IMR-90 (cell line): ENCODE measurements around the gene CLK2. TPM values are rescaled to one million over a fixed set of nuclear protein-coding genes. Genes with fewer than 3 reads are reported as not detected.

Experiments used
- ATAC-seq: fragments of 200-7000 bp; cut with Tn5 transposase; 2 replicates; pipeline ENCODE4 v1.9.1; 2020; ENCODE audit warnings: low read depth, mild to moderate bottlenecking, moderate library complexity
- BruUV-seq: library from RNA; stranded (reverse); fragments of 400-500 nt; replicated peaks from 2 replicates; lab custom pipeline; 2021; lab: Mats Ljungman, UMichigan
- CTCF ChIA-PET: fragments of 300-600 bp; formaldehyde crosslinking; extraction: SDS; loops from one replicate; lab custom pipeline; 2021; ENCODE audit warnings: antibody characterized with exemption; lab: Yijun Ruan, JAX
- POLR2A ChIA-PET: fragments of 300-600 bp; sonication (Branson Sonifier 250); formaldehyde crosslinking; loops from one replicate; lab custom pipeline; 2022; ENCODE audit warnings: antibody characterized with exemption; ENCODE audit not compliant: unreplicated experiment; lab: Charles Lee
- DNase-seq: peaks from one replicate; pipeline ENCODE4 v3.0.0; 2013
- H2AFZ ChIP-seq: replicated peaks from 2 replicates; pipeline ENCODE3; 2013; ENCODE audit warnings: low read length, mild to moderate bottlenecking; ENCODE audit not compliant: poor library complexity
- H2AK5ac ChIP-seq: 2 replicates; pipeline ENCODE4 v1.6.1; 2013; ENCODE audit warnings: low read depth, low read length, inconsistent platforms
- H2AK9ac ChIP-seq: replicated peaks from 2 replicates; pipeline ENCODE3; 2013; ENCODE audit warnings: mild to moderate bottlenecking, low read depth, low read length, moderate library complexity; ENCODE audit not compliant: poor library complexity
- H2BK120ac ChIP-seq: 2 replicates; pipeline ENCODE4 v1.6.1; 2013; ENCODE audit warnings: low read depth, low read length, inconsistent platforms
- H2BK15ac ChIP-seq: 3 replicates; pipeline ENCODE4 v1.6.1; 2013; ENCODE audit warnings: low read depth, low read length, inconsistent platforms
- H2BK20ac ChIP-seq: 2 replicates; pipeline ENCODE4 v1.6.1; 2013; ENCODE audit warnings: low read depth, mild to moderate bottlenecking, inconsistent platforms, low read length, moderate library complexity
- H2BK5ac ChIP-seq: 2 replicates; pipeline ENCODE4 v1.6.1; 2013; ENCODE audit warnings: mild to moderate bottlenecking, low read depth, low read length, inconsistent platforms; ENCODE audit not compliant: poor library complexity, severe bottlenecking
- H3K14ac ChIP-seq: replicated peaks from 2 replicates; pipeline ENCODE4 v1.6.1; 2013; ENCODE audit warnings: low read depth, low read length, inconsistent platforms
- H3K18ac ChIP-seq: 2 replicates; pipeline ENCODE4 v1.6.1; 2013; ENCODE audit warnings: low read depth, low read length, control low read depth
- H3K23ac ChIP-seq: 2 replicates; pipeline ENCODE4 v1.6.1; 2013; ENCODE audit warnings: low read depth, low read length, inconsistent platforms
- H3K27ac ChIP-seq: 2 replicates; pipeline ENCODE4 v1.5.1; 2013; ENCODE audit warnings: mild to moderate bottlenecking, control low read depth, low read length; ENCODE audit not compliant: insufficient read depth
- H3K27me3 ChIP-seq: 2 replicates; pipeline ENCODE4 v1.6.1; 2013; ENCODE audit warnings: low read length; ENCODE audit not compliant: control insufficient read depth, insufficient read depth
- H3K36me3 ChIP-seq: 2 replicates; pipeline ENCODE4 v1.6.1; 2013; ENCODE audit warnings: low read length, mixed read lengths; ENCODE audit not compliant: control insufficient read depth, insufficient read depth
- H3K4ac ChIP-seq: 2 replicates; pipeline ENCODE4 v1.6.1; 2013; ENCODE audit warnings: low read depth, low read length, inconsistent platforms
- H3K4me1 ChIP-seq: 2 replicates; pipeline ENCODE4 v1.6.1; 2013; ENCODE audit warnings: low read length, mixed read lengths; ENCODE audit not compliant: control insufficient read depth, insufficient read depth
- H3K4me2 ChIP-seq: 2 replicates; pipeline ENCODE4 v1.6.1; 2013; ENCODE audit warnings: low read depth, mild to moderate bottlenecking, control low read depth, low read length, moderate library complexity
- H3K4me3 ChIP-seq: 2 replicates; pipeline ENCODE4 v1.5.1; 2013; ENCODE audit warnings: low read depth, mild to moderate bottlenecking, control low read depth, low read length, moderate library complexity; ENCODE audit not compliant: insufficient read depth
- H3K56ac ChIP-seq: 2 replicates; pipeline ENCODE4 v1.6.1; 2013; ENCODE audit warnings: low read length, inconsistent platforms; ENCODE audit not compliant: insufficient read depth; ENCODE audit errors: extremely low read depth
- H3K79me1 ChIP-seq, 2 experiments: 2 replicates each; pipeline ENCODE4 v1.6.1; 2013; ENCODE audit warnings: low read length in 2 of 2, inconsistent platforms in 1 of 2, low read depth in 1 of 2
- H3K9ac ChIP-seq: 2 replicates; pipeline ENCODE4 v1.6.1; 2013; ENCODE audit warnings: low read depth, low read length, control low read depth
- H3K9me1 ChIP-seq: 2 replicates; pipeline ENCODE4 v1.6.1; 2013; ENCODE audit warnings: low read length, inconsistent platforms; ENCODE audit not compliant: insufficient read depth
- H3K9me3 ChIP-seq: 2 replicates; pipeline ENCODE4 v1.6.1; 2013; ENCODE audit warnings: low read length; ENCODE audit not compliant: control insufficient read depth, insufficient read depth
- H4K20me1 ChIP-seq: 2 replicates; pipeline ENCODE4 v1.6.1; 2013; ENCODE audit warnings: low read length, inconsistent platforms; ENCODE audit not compliant: insufficient read depth
- H4K5ac ChIP-seq: 2 replicates; pipeline ENCODE4 v1.6.1; 2013; ENCODE audit warnings: mild to moderate bottlenecking, low read depth, low read length, control low read depth
- H4K8ac ChIP-seq, 2 experiments: 2 replicates each; pipeline ENCODE4 v1.6.1; 2013; ENCODE audit warnings: low read depth in 2 of 2, low read length in 2 of 2, control low read depth in 1 of 2, inconsistent platforms in 1 of 2
- H4K91ac ChIP-seq: 2 replicates; pipeline ENCODE4 v1.6.1; 2013; ENCODE audit warnings: low read depth, low read length, inconsistent platforms; ENCODE audit not compliant: insufficient read depth
- MXI1 ChIP-seq: IDR thresholded peaks from 2 replicates; pipeline ENCODE4 v1.6.1; 2012; ENCODE audit warnings: low read depth, mild to moderate bottlenecking, low read length, moderate library complexity, borderline replicate concordance
- NFE2L2 ChIP-seq: fragments of 150-350 bp; IDR thresholded peaks from 2 replicates; pipeline ENCODE4 v1.6.1; 2016; ENCODE audit warnings: low read depth, mild to moderate bottlenecking, low read length
- RFX5 ChIP-seq: IDR thresholded peaks from 2 replicates; pipeline ENCODE4 v1.8.0; 2012; ENCODE audit warnings: low read depth, mild to moderate bottlenecking, low read length, moderate library complexity
- WGBS, 2 experiments: methylation state at CpG; one replicate each; pipeline versions ENCODE4 v1.1.5 to v1.1.7; 2013; ENCODE audit warnings: missing lambda C conversion rate in 2 of 2; ENCODE audit not compliant: insufficient read length in 1 of 2; ENCODE audit errors: extremely low coverage in 2 of 2; 5-methylcytosine and 5-hydroxymethylcytosine counted together
- dilution Hi-C: fragments of 300-500 bp; cut with HindIII; formaldehyde crosslinking; loops from one replicate; pipeline ENCODE4 v1.14.3; 2018; ENCODE audit warnings: low sequenced_read_pairs; ENCODE audit not compliant: unreplicated experiment
- in situ Hi-C: fragments of 300-500 bp; cut with MboI; formaldehyde crosslinking; loops from 3 replicates; pipeline ENCODE4 v1.14.3; 2019; ENCODE audit warnings: low sequenced_read_pairs, inconsistent platforms, mixed read lengths
- intact Hi-C: fragments of 100-400 bp; cut with micrococcal nuclease; formaldehyde crosslinking; loops from 2 replicates; pipeline ENCODE4 v1.10.0; 2022
- polyA plus RNA-seq, 3 experiments: library from polyadenylated mRNA; depleted of rRNA; stranded (reverse); fragments of >200 nt; gene quantifications; 2 replicates each; pipeline ENCODE4 v1.2.3, GENCODE V29; 2012; ENCODE audit warnings: low replicate concordance in 1 of 3
- total RNA-seq: library from RNA; depleted of rRNA; stranded (reverse); fragments of >200 nt; gene quantifications from 2 replicates; pipeline ENCODE4 v1.2.3, GENCODE V29; 2012

CLK2 gene
- total and polyA plus RNA-seq, 2 of the 4 experiments (the other 2 are of a cell fraction) = 19.7 to 61.2 TPM

GRCh38 chr1:155296661-155297060, 23.4 kb upstream of the CLK2 start:
- TF ChIP-seq MXI1 = no peak
- TF ChIP-seq NFE2L2 = no peak
- TF ChIP-seq RFX5 = no peak
- Histone ChIP-seq H2BK15ac (no peak overlapping the region), H3K36me3 (no peaks in the 10 kb centered on the region), H2AFZ (no peak overlapping the region), H3K27ac (no peak overlapping the region), H3K9me3 (peaks cover 2% of the 10 kb centered on the region; the same call in 1 of the 2 replicates), H2AK9ac (no peak overlapping the region), H3K4me2 (no peak overlapping the region), H2BK20ac (no peak overlapping the region), H3K27me3 (peaks cover 56% of the 10 kb centered on the region), H2BK5ac (no peak overlapping the region), H4K5ac (no peak overlapping the region), H3K4me3 (no peak overlapping the region), H3K4ac (no peak overlapping the region), H3K79me1 (no peaks in the 10 kb centered on the region), H4K91ac (no peak overlapping the region), H3K56ac (no peak overlapping the region), H2BK120ac (no peak overlapping the region), H3K9ac (no peak overlapping the region), H4K20me1 (no peaks in the 10 kb centered on the region), H2AK5ac (no peak overlapping the region), H3K4me1 (no peaks in the 10 kb centered on the region), H3K18ac (no peak overlapping the region), H3K14ac (no peak overlapping the region), H3K9me1 (no peaks in the 10 kb centered on the region), H3K23ac (no peak overlapping the region), H4K8ac (no peak overlapping the region)
- ATAC-seq (no peak), DNase-seq (no peak)
- intact Hi-C loops (no loop called here), in situ Hi-C loops (no loop called here), dilution Hi-C loops (no loop called here)
- WGBS, 2 experiments = 100% methylated on average over 1 of the region's 3 CpGs; no CpG with 5 or more reads in 1 of the 2 experiments
- ChIA-PET POLR2A (no interaction called here), CTCF (no interaction called here)
- no TSS peak for BruUV-seq
